Endodermal cell (in vitro differentiated cells): Measurements from ENCODE around the gene ZNF487. TPM values are rescaled to one million over a fixed set of nuclear protein-coding genes. Genes with fewer than 3 reads are reported as not detected.
A peak's percentile ranks its signal among the peaks of the same experiment; 100 is the strongest.

Source experiments
- DNase-seq: peaks from one replicate; pipeline ENCODE4 v3.0.0-alpha.2; 2017
- H3K27ac ChIP-seq: 2 replicates; pipeline ENCODE4 v1.5.1; 2013; ENCODE audit warnings: mild to moderate bottlenecking, low read depth, low read length, moderate library complexity
- H3K27me3 ChIP-seq: 2 replicates; pipeline ENCODE4 v1.6.1; 2013; ENCODE audit warnings: mild to moderate bottlenecking, low read length, moderate library complexity; ENCODE audit not compliant: insufficient read depth, control insufficient read depth, poor library complexity, severe bottlenecking
- H3K36me3 ChIP-seq: 2 replicates; pipeline ENCODE4 v1.7.0; 2013; ENCODE audit warnings: mild to moderate bottlenecking, low read length, moderate library complexity; ENCODE audit not compliant: control insufficient read depth, insufficient read depth
- H3K4me1 ChIP-seq: one replicate; pipeline ENCODE4 v1.7.0; 2013; ENCODE audit warnings: low read length; ENCODE audit not compliant: control insufficient read depth, insufficient read depth
- H3K4me3 ChIP-seq: 2 replicates; pipeline ENCODE4 v1.5.1; 2013; ENCODE audit warnings: mild to moderate bottlenecking, low read length, moderate library complexity
- H3K9ac ChIP-seq: 2 replicates; pipeline ENCODE4 v1.6.1; 2013; ENCODE audit warnings: mild to moderate bottlenecking, low read length, moderate library complexity; ENCODE audit not compliant: poor library complexity, severe bottlenecking; ENCODE audit errors: extremely low read depth
- H3K9me3 ChIP-seq: 2 replicates; pipeline ENCODE4 v1.6.1; 2013; ENCODE audit warnings: mild to moderate bottlenecking, low read length, moderate library complexity; ENCODE audit not compliant: control insufficient read depth
- H3K27ac Mint-ChIP-seq: 2 replicates; pipeline ENCODE4 v1.8.0; 2020; ENCODE audit warnings: mixed read lengths
- H3K27me3 Mint-ChIP-seq: 2 replicates; pipeline ENCODE4 v1.8.0; 2021; ENCODE audit warnings: mild to moderate bottlenecking, mixed read lengths; ENCODE audit not compliant: insufficient read depth
- H3K36me3 Mint-ChIP-seq: 2 replicates; pipeline ENCODE4 v1.8.0; 2020; ENCODE audit warnings: low read depth, mixed read lengths
- H3K4me1 Mint-ChIP-seq: 2 replicates; pipeline ENCODE4 v1.8.0; 2020; ENCODE audit warnings: mixed read lengths
- H3K4me3 Mint-ChIP-seq: 2 replicates; pipeline ENCODE4 v1.8.0; 2020; ENCODE audit warnings: mild to moderate bottlenecking, moderate library complexity, mixed read lengths
- H3K9me3 Mint-ChIP-seq: 2 replicates; pipeline ENCODE4 v1.8.0; 2020; ENCODE audit warnings: mild to moderate bottlenecking, mixed read lengths
- WGBS, 2 experiments: methylation state at CpG; one replicate each; pipeline versions ENCODE4 v1.1.5 to v1.1.7; 2013; ENCODE audit warnings: missing lambda C conversion rate in 2 of 2, mixed read lengths in 1 of 2; ENCODE audit not compliant: insufficient coverage in 1 of 2, insufficient read length in 1 of 2; 5-methylcytosine and 5-hydroxymethylcytosine counted together
- total RNA-seq, 2 donors: library from RNA; stranded (reverse); fragmentation: NEBNext Ultra II Directional in 1 of 2; extraction: Animal tissue kit (Norgen Biotek cat#: 25700) in 1 of 2; gene quantifications; 2 replicates in 1 of 2; 3 replicates in 1 of 2; pipeline ENCODE4 v1.2.1, GENCODE V29; 2021
- TF ChIP-seq, protein P1 (sequence below): fragments of 200-600 bp; sonication (generic); conservative IDR thresholded peaks from 2 replicates; pipeline ENCODE4 v1.5.0; 2021; ENCODE audit warnings: antibody characterized with exemption, mild to moderate bottlenecking

The ZNF487 gene
- total RNA-seq, 2 donors from 2014 or later: 3.8 to 6.6 TPM

DNA sequence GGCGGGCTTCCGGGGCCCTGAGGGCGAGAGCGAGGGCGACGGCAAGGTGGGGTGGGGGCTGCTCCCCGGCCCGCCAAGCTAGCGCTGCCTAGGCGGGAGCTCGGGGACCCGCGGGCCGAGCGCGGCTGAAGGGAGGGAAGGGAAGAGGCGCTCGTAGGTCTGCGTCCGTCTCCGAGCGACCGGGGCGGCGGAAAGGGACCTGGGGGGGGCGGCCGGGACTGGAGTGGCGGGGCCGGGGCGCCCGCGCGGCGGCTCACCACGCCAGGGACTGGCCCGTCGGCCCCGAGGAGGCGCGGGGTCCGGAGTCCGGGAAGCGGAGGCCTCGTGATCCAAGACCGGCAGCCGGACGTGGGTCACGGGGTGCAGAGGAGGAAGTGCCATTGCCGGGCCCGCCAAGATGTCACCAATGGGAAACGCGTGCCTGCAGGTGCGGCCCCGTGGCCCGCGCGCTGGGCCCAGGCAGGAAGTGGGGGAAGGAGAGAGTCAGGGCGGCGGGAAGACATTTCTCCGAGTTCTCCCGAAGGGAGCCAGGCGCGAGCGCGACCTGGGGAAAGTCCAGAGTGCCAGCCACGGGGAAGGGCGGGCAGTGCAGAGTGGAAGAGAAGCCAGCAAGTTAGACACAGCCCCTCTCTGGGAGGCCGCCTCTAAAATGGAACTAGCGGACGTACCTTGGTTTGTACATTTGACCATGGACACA lies 39.8 kb upstream of the ZNF487 start:
- H3K27ac ChIP-seq: peak overlapping the region; percentile 88
- H3K9me3 Mint-ChIP-seq: no peaks in the 10 kb centered on the region
- no peaks in the 10 kb centered on the region for H3K27me3 ChIP-seq
- H3K9ac ChIP-seq: peak overlapping the region; percentile 75
- H3K27me3 Mint-ChIP-seq: no peaks in the 10 kb centered on the region
- 1 to 2% methylated on average over 27 to 69 of the region's 70 CpGs for WGBS, 2 experiments
- peaks cover 62% of the 10 kb centered on the region for H3K36me3 ChIP-seq
- peak overlapping the region; percentile 98 for H3K27ac Mint-ChIP-seq
- H3K4me1 ChIP-seq: peaks cover 17% of the 10 kb centered on the region
- peak overlapping the region; percentile 84 for H3K4me3 ChIP-seq
- no peaks in the 10 kb centered on the region for H3K9me3 ChIP-seq
- peaks cover 46% of the 10 kb centered on the region for H3K4me1 Mint-ChIP-seq
- peak; percentile 96 for DNase-seq
- H3K36me3 Mint-ChIP-seq: peaks cover 45% of the 10 kb centered on the region
- H3K4me3 Mint-ChIP-seq: peak overlapping the region; percentile 98
- TF ChIP-seq, protein P1, sequence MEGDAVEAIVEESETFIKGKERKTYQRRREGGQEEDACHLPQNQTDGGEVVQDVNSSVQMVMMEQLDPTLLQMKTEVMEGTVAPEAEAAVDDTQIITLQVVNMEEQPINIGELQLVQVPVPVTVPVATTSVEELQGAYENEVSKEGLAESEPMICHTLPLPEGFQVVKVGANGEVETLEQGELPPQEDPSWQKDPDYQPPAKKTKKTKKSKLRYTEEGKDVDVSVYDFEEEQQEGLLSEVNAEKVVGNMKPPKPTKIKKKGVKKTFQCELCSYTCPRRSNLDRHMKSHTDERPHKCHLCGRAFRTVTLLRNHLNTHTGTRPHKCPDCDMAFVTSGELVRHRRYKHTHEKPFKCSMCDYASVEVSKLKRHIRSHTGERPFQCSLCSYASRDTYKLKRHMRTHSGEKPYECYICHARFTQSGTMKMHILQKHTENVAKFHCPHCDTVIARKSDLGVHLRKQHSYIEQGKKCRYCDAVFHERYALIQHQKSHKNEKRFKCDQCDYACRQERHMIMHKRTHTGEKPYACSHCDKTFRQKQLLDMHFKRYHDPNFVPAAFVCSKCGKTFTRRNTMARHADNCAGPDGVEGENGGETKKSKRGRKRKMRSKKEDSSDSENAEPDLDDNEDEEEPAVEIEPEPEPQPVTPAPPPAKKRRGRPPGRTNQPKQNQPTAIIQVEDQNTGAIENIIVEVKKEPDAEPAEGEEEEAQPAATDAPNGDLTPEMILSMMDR: no peak

DNA sequence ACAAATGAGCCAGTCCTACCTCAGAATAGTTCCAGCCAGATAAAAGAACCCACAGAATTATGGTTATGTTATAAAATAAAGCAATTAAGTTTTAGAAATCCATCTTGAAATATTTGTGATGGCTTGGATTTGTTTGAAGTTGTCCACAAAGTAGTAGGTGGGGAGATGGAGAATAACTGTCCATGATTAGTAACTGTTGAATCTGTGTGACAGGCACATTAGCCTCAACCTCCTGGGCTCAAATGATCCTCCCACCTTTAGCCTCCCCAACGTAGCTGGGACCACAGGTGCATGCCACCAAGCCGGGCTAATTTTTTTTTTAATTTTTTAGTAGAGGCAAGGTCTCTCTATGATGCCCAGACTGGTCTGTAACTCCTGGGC lies 38.0 kb upstream of the ZNF487 start:
- H3K4me1 ChIP-seq: peaks cover 15% of the 10 kb centered on the region
- peak overlapping the region; percentile 67 for H3K4me3 ChIP-seq
- TF ChIP-seq, protein P1: no peak
- H3K9me3 Mint-ChIP-seq: no peaks in the 10 kb centered on the region
- H3K36me3 Mint-ChIP-seq: peaks cover 39% of the 10 kb centered on the region
- no peaks in the 10 kb centered on the region for H3K27me3 ChIP-seq
- no peaks in the 10 kb centered on the region for H3K27me3 Mint-ChIP-seq
- H3K9me3 ChIP-seq: no peaks in the 10 kb centered on the region
- 85% methylated on average over 2 of the region's 2 CpGs; no CpG with 5 or more reads in 1 of the 2 experiments for WGBS, 2 experiments
- peaks cover 47% of the 10 kb centered on the region for H3K4me1 Mint-ChIP-seq
- DNase-seq: no peak
- no peak overlapping the region for H3K27ac ChIP-seq
- no peak overlapping the region for H3K9ac ChIP-seq
- peaks cover 53% of the 10 kb centered on the region for H3K36me3 ChIP-seq
- H3K4me3 Mint-ChIP-seq: no peak overlapping the region
- H3K27ac Mint-ChIP-seq: no peak overlapping the region

DNA sequence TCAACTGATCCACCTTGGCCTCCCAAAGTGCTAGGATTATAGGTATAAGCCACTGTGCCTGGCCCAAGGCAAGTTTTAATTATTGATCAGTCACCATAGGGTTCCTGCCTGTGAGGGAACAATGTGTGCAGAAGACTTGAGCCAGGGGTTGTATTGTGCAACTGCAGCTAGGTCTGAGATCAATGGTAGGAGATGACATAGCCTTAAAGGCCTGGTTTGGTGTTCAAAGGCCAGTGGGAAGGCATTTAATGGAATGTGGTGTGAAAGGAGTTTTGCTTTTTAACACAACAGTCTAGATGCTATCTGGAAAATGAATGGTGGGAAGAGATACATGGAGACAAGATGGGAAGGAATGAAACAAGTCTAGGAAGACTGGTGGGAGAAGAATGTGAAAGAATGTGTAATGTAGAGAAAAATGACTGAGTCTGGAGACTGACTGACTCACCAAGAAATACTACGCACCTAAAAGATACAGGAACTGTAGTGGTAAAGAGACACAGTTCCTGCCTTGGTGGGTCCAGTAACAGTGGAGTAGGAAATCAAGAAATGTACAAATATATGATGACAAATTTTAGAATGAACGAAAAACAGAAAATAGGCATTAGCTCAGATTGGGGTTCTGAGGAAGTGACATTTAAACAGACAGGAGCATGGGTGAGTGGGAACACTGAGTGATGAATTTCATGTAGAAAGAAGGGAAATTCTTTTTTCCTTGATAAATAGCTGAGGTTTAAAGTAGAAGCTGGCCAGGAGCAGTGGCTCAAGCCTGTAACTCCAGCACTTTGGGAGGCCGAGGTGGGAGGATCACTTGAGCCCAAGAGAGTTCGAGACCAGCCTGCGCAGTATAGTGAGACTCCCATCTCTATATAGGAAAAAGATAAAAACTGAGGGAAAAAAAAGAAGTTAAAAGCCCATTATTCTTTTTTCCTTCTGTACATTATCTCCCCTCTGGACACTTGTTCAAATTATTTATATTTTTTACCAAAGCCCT lies 37.3 kb upstream of the ZNF487 start:
- peaks cover 10% of the 10 kb centered on the region for H3K4me1 ChIP-seq
- DNase-seq: no peak
- H3K4me1 Mint-ChIP-seq: peaks cover 48% of the 10 kb centered on the region

More for the DNA sequence above, 37.3 kb upstream of the ZNF487 start:
- 86 to 99% methylated on average over 3 to 5 of the region's 5 CpGs for WGBS, 2 experiments
- Mint-ChIP-seq H3K36me3 (peaks cover 37% of the 10 kb centered on the region), H3K27me3 (no peaks in the 10 kb centered on the region), H3K4me3 (no peak overlapping the region), H3K9me3 (no peaks in the 10 kb centered on the region), H3K27ac (peak overlapping the region; percentile 19)
- Histone ChIP-seq H3K9me3 (no peaks in the 10 kb centered on the region), H3K27ac (no peak overlapping the region), H3K4me3 (peak overlapping the region; percentile 14), H3K9ac (peak overlapping the region; percentile 22), H3K27me3 (no peaks in the 10 kb centered on the region), H3K36me3 (peaks cover 53% of the 10 kb centered on the region)
- TF ChIP-seq, protein P1: no peak
